Endothelial cell (in vitro differentiated cells): ENCODE measurements around the gene SAMM50. TPM values are rescaled to one million over a fixed set of nuclear protein-coding genes. Genes with fewer than 3 reads are reported as not detected.

Source experiments
- DNase-seq: peaks from one replicate; pipeline ENCODE4 v3.0.0; 2021; ENCODE audit warnings: low spot score
- H3K27ac Mint-ChIP-seq: one replicate; pipeline ENCODE4 v1.8.0; 2021; ENCODE audit warnings: mixed read lengths, inconsistent platforms; ENCODE audit not compliant: unreplicated experiment
- H3K27me3 Mint-ChIP-seq: one replicate; pipeline ENCODE4 v1.8.0; 2021; ENCODE audit warnings: mild to moderate bottlenecking, moderate library complexity, mixed read lengths, inconsistent platforms; ENCODE audit not compliant: unreplicated experiment
- H3K36me3 Mint-ChIP-seq: one replicate; pipeline ENCODE4 v1.8.0; 2021; ENCODE audit warnings: mild to moderate bottlenecking, low read depth, mixed read lengths, inconsistent platforms; ENCODE audit not compliant: unreplicated experiment
- H3K4me1 Mint-ChIP-seq: one replicate; pipeline ENCODE4 v1.8.0; 2021; ENCODE audit warnings: mild to moderate bottlenecking, mixed read lengths, inconsistent platforms; ENCODE audit not compliant: unreplicated experiment
- H3K4me3 Mint-ChIP-seq: one replicate; pipeline ENCODE4 v1.8.0; 2021; ENCODE audit warnings: mild to moderate bottlenecking, mixed read lengths, inconsistent platforms; ENCODE audit not compliant: unreplicated experiment
- H3K9me3 Mint-ChIP-seq: one replicate; pipeline ENCODE4 v1.8.0; 2021; ENCODE audit warnings: mixed read lengths, inconsistent platforms; ENCODE audit not compliant: unreplicated experiment
- CTCF ChIP-seq: fragments of 200-600 bp; sonication (generic); IDR thresholded peaks from one replicate; pipeline ENCODE4 v1.5.0; 2021; ENCODE audit warnings: antibody characterized with exemption; ENCODE audit not compliant: unreplicated experiment
- total RNA-seq: library from RNA; stranded (reverse); fragmentation: NEBNext Ultra II Directional; extraction: Animal tissue kit (Norgen Biotek cat#: 25700); gene quantifications from one replicate; pipeline ENCODE4 v1.2.1, GENCODE V29; 2021; ENCODE audit not compliant: unreplicated experiment

The SAMM50 gene
- total RNA-seq, 1 donor from 2014 or later, result 81.6 TPM

- TF ChIP-seq CTCF, result no peak
- H3K36me3 Mint-ChIP-seq, result peaks cover 41% of the 10 kb centered on the region
- H3K4me1 Mint-ChIP-seq, result no peaks in the 10 kb centered on the region
Observed at GRCh38 chr22:43971112-43971511, 15.9 kb downstream of the SAMM50 start.

GRCh38 chr22:43972931-43973462 lies 17.8 kb downstream of the SAMM50 start:
- Mint-ChIP-seq H3K9me3 (no peaks in the 10 kb centered on the region), H3K27me3 (peaks cover 2% of the 10 kb centered on the region), H3K4me3 (peak overlapping the region; percentile 31), H3K27ac (no peak overlapping the region), H3K36me3 (peaks cover 38% of the 10 kb centered on the region), H3K4me1 (no peaks in the 10 kb centered on the region)
- no peak for DNase-seq
- no peak for TF ChIP-seq CTCF

More at GRCh38 chr22:43971112-43971511, 15.9 kb downstream of the SAMM50 start:
- Mint-ChIP-seq H3K9me3 (no peaks in the 10 kb centered on the region), H3K27ac (no peak overlapping the region), H3K4me3 (no peak overlapping the region), H3K27me3 (no peaks in the 10 kb centered on the region)
- no peak for DNase-seq

GRCh38 chr22:43974028-43974545 lies 18.8 kb downstream of the SAMM50 start:
- no peaks in the 10 kb centered on the region for H3K4me1 Mint-ChIP-seq
- no peaks in the 10 kb centered on the region for H3K9me3 Mint-ChIP-seq
- peak overlapping the region; percentile 63 for H3K4me3 Mint-ChIP-seq
- TF ChIP-seq CTCF, result no peak
- peaks cover 34% of the 10 kb centered on the region for H3K36me3 Mint-ChIP-seq
- peaks cover 2% of the 10 kb centered on the region for H3K27me3 Mint-ChIP-seq
- DNase-seq, result no peak
- H3K27ac Mint-ChIP-seq, result no peak overlapping the region

GRCh38 chr22:43975041-43975440 lies 19.8 kb downstream of the SAMM50 start:
- no peaks in the 10 kb centered on the region for H3K9me3 Mint-ChIP-seq
- H3K36me3 Mint-ChIP-seq, result peaks cover 42% of the 10 kb centered on the region
- H3K27ac Mint-ChIP-seq, result no peak overlapping the region
- no peak overlapping the region for H3K4me3 Mint-ChIP-seq
- peaks cover 2% of the 10 kb centered on the region for H3K27me3 Mint-ChIP-seq
- TF ChIP-seq CTCF, result no peak
- H3K4me1 Mint-ChIP-seq, result no peaks in the 10 kb centered on the region
- no peak for DNase-seq
